ENCODE measurements around the gene HYCC1. TPM values are rescaled to one million over a fixed set of nuclear protein-coding genes. Genes with fewer than 3 reads are reported as not detected.

The HYCC1 gene
- total RNA-seq, 1 experiment from 2014 or later: 48.9 TPM

- BruUV-seq (replicated peaks): no TSS peak
- Mint-ChIP-seq H3K9me3 (ENCODE audit: unreplicated experiment) (no peaks in the 10 kb centered on the region), H3K27me3 (ENCODE audit: insufficient read depth, unreplicated experiment) (no peaks in the 10 kb centered on the region), H3K4me1 (ENCODE audit: insufficient read depth, unreplicated experiment) (peaks cover 8% of the 10 kb centered on the region), H3K36me3 (ENCODE audit: insufficient read depth, unreplicated experiment) (no peaks in the 10 kb centered on the region), H3K4me3 (ENCODE audit: unreplicated experiment) (no peak overlapping the region), H3K27ac (ENCODE audit: low read depth, unreplicated experiment) (no peak overlapping the region)
- TF ChIP-seq CTCF (IDR thresholded peaks at IDR 0.05; ENCODE audit: unreplicated experiment): no peak
- DNase-seq (ENCODE audit: unreplicated experiment): no peak
- ChIA-PET POLR2A (interaction anchor here (0.7 to 5.5 kb wide), 23 partner anchors 8 to 519 kb away, joined by 3 to 37 read pairs (median 5); partner anchors contain the start of genes KLHL7 and TOMM7), CTCF (interaction anchor here (0.6 to 4.1 kb wide), 8 partner anchors 9 to 452 kb away, joined by 3 to 24 read pairs (median 4); partner anchors contain the start of gene IL6)
- intact Hi-C loops (cut with micrococcal nuclease): no loop called here
These were observed 1.7 kb downstream of the HYCC1 start for GRCh38 chr7:23012186-23012585.

- intact Hi-C loops (cut with micrococcal nuclease): no loop called here
- Mint-ChIP-seq H3K9me3 (ENCODE audit: unreplicated experiment) (no peaks in the 10 kb centered on the region), H3K27me3 (ENCODE audit: insufficient read depth, unreplicated experiment) (no peaks in the 10 kb centered on the region), H3K4me1 (ENCODE audit: insufficient read depth, unreplicated experiment) (peaks cover 4% of the 10 kb centered on the region), H3K36me3 (ENCODE audit: insufficient read depth, unreplicated experiment) (no peaks in the 10 kb centered on the region), H3K27ac (ENCODE audit: low read depth, unreplicated experiment) (no peak overlapping the region), H3K4me3 (ENCODE audit: unreplicated experiment) (no peak overlapping the region)
- no peak for DNase-seq (ENCODE audit: unreplicated experiment)
- TF ChIP-seq CTCF (IDR thresholded peaks at IDR 0.05; ENCODE audit: unreplicated experiment): no peak
- no TSS peak for BruUV-seq (replicated peaks)
- CTCF ChIA-PET: interaction anchor here (1.4 to 4.1 kb wide), 3 partner anchors 14 to 44 kb away, joined by 3 to 24 read pairs (median 6); no protein-coding TSS in a partner anchor
- POLR2A ChIA-PET: interaction anchor here (0.6 to 5.5 kb wide), 12 partner anchors 9 to 274 kb away, joined by 3 to 37 read pairs (median 8); partner anchors contain the start of genes KLHL7 and TOMM7
These were observed 2.6 kb downstream of the HYCC1 start for GRCh38 chr7:23011222-23011924.

- Mint-ChIP-seq H3K36me3 (ENCODE audit: insufficient read depth, unreplicated experiment) (no peaks in the 10 kb centered on the region), H3K27me3 (ENCODE audit: insufficient read depth, unreplicated experiment) (no peaks in the 10 kb centered on the region), H3K4me1 (ENCODE audit: insufficient read depth, unreplicated experiment) (peaks cover 8% of the 10 kb centered on the region), H3K9me3 (ENCODE audit: unreplicated experiment) (no peaks in the 10 kb centered on the region), H3K4me3 (ENCODE audit: unreplicated experiment) (no peak overlapping the region), H3K27ac (ENCODE audit: low read depth, unreplicated experiment) (no peak overlapping the region)
- POLR2A ChIA-PET: interaction anchor here (5.5 kb wide), 1 partner anchor 11 kb away, joined by 30 read pairs; no protein-coding TSS in a partner anchor
- no TSS peak for BruUV-seq (replicated peaks)
- DNase-seq (ENCODE audit: unreplicated experiment): no peak
- CTCF ChIA-PET: interaction anchor here (0.7 kb wide), 1 partner anchor 12 kb away, joined by 4 read pairs; no protein-coding TSS in a partner anchor
- no peak for TF ChIP-seq CTCF (IDR thresholded peaks at IDR 0.05; ENCODE audit: unreplicated experiment)
- intact Hi-C loops (cut with micrococcal nuclease): no loop called here
These were observed 4.6 kb downstream of the HYCC1 start for GRCh38 chr7:23009303-23009702.

- Mint-ChIP-seq H3K4me1 (ENCODE audit: insufficient read depth, unreplicated experiment) (peaks cover 25% of the 10 kb centered on the region), H3K27ac (ENCODE audit: low read depth, unreplicated experiment) (no peak overlapping the region), H3K4me3 (ENCODE audit: unreplicated experiment) (no peak overlapping the region), H3K27me3 (ENCODE audit: insufficient read depth, unreplicated experiment) (no peaks in the 10 kb centered on the region), H3K36me3 (ENCODE audit: insufficient read depth, unreplicated experiment) (no peaks in the 10 kb centered on the region), H3K9me3 (ENCODE audit: unreplicated experiment) (no peaks in the 10 kb centered on the region)
- TF ChIP-seq CTCF (IDR thresholded peaks at IDR 0.05; ENCODE audit: unreplicated experiment): no peak
- BruUV-seq (replicated peaks): no TSS peak
- CTCF ChIA-PET: interaction anchor here (1.1 kb wide), 1 partner anchor 17 kb away, joined by 3 read pairs; no protein-coding TSS in a partner anchor
- intact Hi-C loops (cut with micrococcal nuclease): no loop called here
- POLR2A ChIA-PET: interaction anchor here (1.1 kb wide), 1 partner anchor 8 kb away, joined by 4 read pairs; no protein-coding TSS in a partner anchor
- DNase-seq (ENCODE audit: unreplicated experiment): no peak
These were observed 9.7 kb downstream of the HYCC1 start for GRCh38 chr7:23004247-23004520.
